Psoas muscle (tissue), 8 donors: ENCODE measurements around the gene GLT6D1. TPM values are rescaled to one million over a fixed set of nuclear protein-coding genes. Genes with fewer than 3 reads are reported as not detected.

Experiments used
- ATAC-seq, 4 donors: fragments of 200-7000 bp; cut with Tn5 transposase; one replicate each; pipeline ENCODE4 v1.9.1; 2020; ENCODE audit warnings: moderate library complexity in 3 of 4, mild to moderate bottlenecking in 2 of 4
- DNase-seq, 2 donors: peaks; one replicate each; pipeline ENCODE4 v3.0.0-alpha.2; 2020
- H3K27ac ChIP-seq: fragments of 200-600 bp; one replicate; pipeline ENCODE4 v1.8.0; 2022
- H3K27me3 ChIP-seq, 3 donors: fragments of 200-600 bp in 1 of 3; one replicate each; pipeline versions ENCODE4 v1.6.1 to v1.8.0; 2013 to 2022; ENCODE audit warnings: low read length in 2 of 3, mild to moderate bottlenecking in 2 of 3, moderate library complexity in 1 of 3; ENCODE audit not compliant: insufficient read depth in 3 of 3
- H3K36me3 ChIP-seq, 2 donors: fragments of 200-600 bp in 1 of 2; one replicate each; pipeline versions ENCODE4 v1.6.1 to v1.8.0; 2013 to 2022; ENCODE audit warnings: low read depth in 1 of 2, mild to moderate bottlenecking in 1 of 2, moderate library complexity in 1 of 2; ENCODE audit not compliant: insufficient read depth in 1 of 2
- H3K4me1 ChIP-seq: fragments of 200-600 bp; one replicate; pipeline ENCODE4 v1.8.0; 2022
- H3K4me3 ChIP-seq: fragments of 200-600 bp; one replicate; pipeline ENCODE4 v1.8.0; 2022; ENCODE audit warnings: mild to moderate bottlenecking
- H3K9me3 ChIP-seq: fragments of 200-600 bp; one replicate; pipeline ENCODE4 v1.8.0; 2022
- CTCF ChIP-seq: fragments of 200-600 bp; IDR thresholded peaks from one replicate; pipeline ENCODE4 v1.8.0; 2022; ENCODE audit warnings: antibody characterized with exemption
- WGBS, 3 donors: extraction: QIAGEN DNeasy Blood & Tissue Kit; methylation state at CpG; one replicate each; pipeline versions ENCODE4 v1.1.6 to v1.1.7; 2013; 5-methylcytosine and 5-hydroxymethylcytosine counted together
- intact Hi-C, 2 donors: fragments of 100-400 bp; cut with DNase I; formaldehyde crosslinking; loops; one replicate each; pipeline versions ENCODE4 v1.11.0 to v1.14.2; 2022
- polyA plus RNA-seq, 3 donors: library from polyadenylated mRNA; stranded (reverse); fragments of 200-250 nt; gene quantifications; one replicate each; pipeline ENCODE4 v1.2.3, GENCODE V29; 2013
- total RNA-seq, 4 donors: library from RNA; stranded (reverse); fragmentation: NEBNext Ultra II Directional in 2 of 4; extraction: Animal tissue kit (Norgen Biotek cat#: 25700) in 2 of 4; gene quantifications; one replicate each; pipeline versions ENCODE4 v1.2.1 to v1.2.4, GENCODE V29; 2021 to 2023
- donor health status: healthy with polysubstance abuse.
- donor health status: DM: no; HTN: no; CAD: no; lungs with moderate emphysema.
- donor health status: Bipolar disorder and iron deficiency.
- donor health status: healthy.
- donor health status: DM: yes; HTN: yes; CAD: no.
- donor health status: DM: no; HTN: no; CAD: no.
- donor health status: DM: no; HTN: no; CAD: no.
- donor health status: DM: yes; HTN: yes; CAD: no.

GLT6D1 gene
- total and polyA plus RNA-seq, 7 donors = not detected

- TF ChIP-seq CTCF = no peak
- Histone ChIP-seq H3K4me3 (no peak overlapping the region), H3K36me3 (no peaks in the 10 kb centered on the region), H3K27me3 (peaks cover 0 to 29% (median 4%) of the 10 kb centered on the region in 3 donors), H3K9me3 (peaks cover 6% of the 10 kb centered on the region), H3K27ac (no peak overlapping the region), H3K4me1 (no peaks in the 10 kb centered on the region)
- 49 to 62% (median 54%) methylated on average over 11 of the region's 11 CpGs for WGBS, 3 donors
- DNase-seq (no peak), ATAC-seq (no peak)
- intact Hi-C loops = no loop called here
Measured at GRCh38 chr9:135622415-135623020, 16.8 kb downstream of the GLT6D1 start.

GRCh38 chr9:135620558-135620957 is 18.8 kb downstream of the GLT6D1 start:
- Histone ChIP-seq H3K36me3 (no peaks in the 10 kb centered on the region), H3K27ac (no peak overlapping the region), H3K9me3 (no peaks in the 10 kb centered on the region), H3K4me1 (no peaks in the 10 kb centered on the region), H3K27me3 (peaks cover 0 to 28% (median 6%) of the 10 kb centered on the region in 3 donors), H3K4me3 (no peak overlapping the region)
- TF ChIP-seq CTCF = no peak
- intact Hi-C loops = no loop called here
- DNase-seq (no peak), ATAC-seq (no peak)
- WGBS, 3 donors = 58 to 61% (median 59%) methylated on average over 7 of the region's 7 CpGs

- Histone ChIP-seq H3K27me3 (peaks cover 0 to 32% (median 6%) of the 10 kb centered on the region in 3 donors), H3K27ac (no peak overlapping the region)
- intact Hi-C loops = no loop called here
Measured at GRCh38 chr9:135619599-135619886, 19.8 kb downstream of the GLT6D1 start.

GRCh38 chr9:135618866-135619598 is 20.3 kb downstream of the GLT6D1 start:
- H3K4me1 ChIP-seq = no peaks in the 10 kb centered on the region
- ATAC-seq (no peak), DNase-seq (no peak)
- H3K4me3 ChIP-seq = no peak overlapping the region
- H3K9me3 ChIP-seq = no peaks in the 10 kb centered on the region
- no peaks in the 10 kb centered on the region for H3K36me3 ChIP-seq
- WGBS, 3 donors = 68 to 76% (median 75%) methylated on average over 8 of the region's 8 CpGs
- no peak overlapping the region for H3K27ac ChIP-seq
- H3K27me3 ChIP-seq = peaks cover 0 to 35% (median 6%) of the 10 kb centered on the region in 3 donors
- intact Hi-C loops = no loop called here
- no peak for TF ChIP-seq CTCF

More at GRCh38 chr9:135619599-135619886, 19.8 kb downstream of the GLT6D1 start:
- ATAC-seq = no peak
- H3K4me3 ChIP-seq = no peak overlapping the region
- H3K36me3 ChIP-seq = no peaks in the 10 kb centered on the region
- no peaks in the 10 kb centered on the region for H3K9me3 ChIP-seq
- no peak for TF ChIP-seq CTCF
- WGBS, 3 donors = 69 to 82% (median 78%) methylated on average over 8 to 10 of the region's 10 CpGs
- H3K4me1 ChIP-seq = no peaks in the 10 kb centered on the region
- no peak for DNase-seq
